Measurements from ENCODE around the gene NAA16. TPM values are rescaled to one million over a fixed set of nuclear protein-coding genes. Genes with fewer than 3 reads are reported as not detected.

NAA16 gene
- 48.4 and 51.1 TPM in 2 replicates for total RNA-seq
- long read RNA-seq, partial matches to known transcripts, result 55 of 119 reads
- long read RNA-seq, other reads (novel, unspliced or antisense), result 60 of 119 reads

GRCh38 chr13:41310963-41311405 lies at the start of gene NAA16:
Gene NAA16, plus strand, starts transcription at chr13:41311267. Its CDS starts 262 bp downstream, at chr13:41311529.
- Mint-ChIP-seq H3K9me3 (ENCODE audit: low read depth) (no peaks in the 10 kb centered on the region), H3K4me3 (ENCODE audit: low read depth) (peak within 1 kb of the TSS; percentile 95), H3K4me1 (ENCODE audit: low read depth) (peaks cover 23% of the 10 kb centered on the region), H3K36me3 (ENCODE audit: insufficient read depth) (peaks cover 2% of the 10 kb centered on the region), H3K27me3 (no peaks in the 10 kb centered on the region), H3K27ac (peak within 1 kb of the TSS; percentile 97)
- no peak for TF ChIP-seq CTCF (IDR thresholded peaks at IDR 0.05; ENCODE audit: unreplicated experiment)
- peak; percentile 96 for DNase-seq (ENCODE audit: low spot score, unreplicated experiment)

- H3K4me1 Mint-ChIP-seq (ENCODE audit: low read depth), result peaks cover 10% of the 10 kb centered on the region
- H3K36me3 Mint-ChIP-seq (ENCODE audit: insufficient read depth), result peaks cover 13% of the 10 kb centered on the region
Observed at GRCh38 chr13:41263261-41263971, 47.7 kb upstream of the NAA16 start, which contains the start of gene MTRF1. Gene MTRF1, minus strand, starts transcription at chr13:41263576. Its CDS starts 2,669 bp downstream, at chr13:41260907.

GRCh38 chr13:41267106-41267505 lies 44.0 kb upstream of the NAA16 start:
- TF ChIP-seq CTCF (IDR thresholded peaks at IDR 0.05; ENCODE audit: unreplicated experiment), result no peak
- Mint-ChIP-seq H3K27ac (no peak overlapping the region), H3K9me3 (ENCODE audit: low read depth) (peaks cover 18% of the 10 kb centered on the region), H3K4me1 (ENCODE audit: low read depth) (peaks cover 10% of the 10 kb centered on the region), H3K4me3 (ENCODE audit: low read depth) (no peak overlapping the region), H3K36me3 (ENCODE audit: insufficient read depth) (peaks cover 8% of the 10 kb centered on the region), H3K27me3 (no peaks in the 10 kb centered on the region)
- no peak for DNase-seq (ENCODE audit: low spot score, unreplicated experiment)

More at GRCh38 chr13:41263261-41263971, 47.7 kb upstream of the NAA16 start, which contains the start of gene MTRF1:
- Mint-ChIP-seq H3K4me3 (ENCODE audit: low read depth) (peak within 1 kb of the TSS; percentile 100), H3K27ac (peak within 1 kb of the TSS; percentile 92), H3K27me3 (no peaks in the 10 kb centered on the region), H3K9me3 (ENCODE audit: low read depth) (peaks cover 9% of the 10 kb centered on the region)
- peak; percentile 19 for DNase-seq (ENCODE audit: low spot score, unreplicated experiment)
- no peak for TF ChIP-seq CTCF (IDR thresholded peaks at IDR 0.05; ENCODE audit: unreplicated experiment)

- DNase-seq (ENCODE audit: low spot score, unreplicated experiment), result no peak
- no peak for TF ChIP-seq CTCF (IDR thresholded peaks at IDR 0.05; ENCODE audit: unreplicated experiment)
- Mint-ChIP-seq H3K27me3 (no peaks in the 10 kb centered on the region), H3K4me3 (ENCODE audit: low read depth) (no peak overlapping the region), H3K27ac (no peak overlapping the region), H3K4me1 (ENCODE audit: low read depth) (no peaks in the 10 kb centered on the region), H3K36me3 (ENCODE audit: insufficient read depth) (peaks cover 9% of the 10 kb centered on the region), H3K9me3 (ENCODE audit: low read depth) (peaks cover 21% of the 10 kb centered on the region)
Observed at GRCh38 chr13:41268764-41269163, 42.3 kb upstream of the NAA16 start.

GRCh38 chr13:41271456-41272285 lies 39.4 kb upstream of the NAA16 start:
- Mint-ChIP-seq H3K27me3 (no peaks in the 10 kb centered on the region), H3K4me1 (ENCODE audit: low read depth) (no peaks in the 10 kb centered on the region), H3K27ac (no peak overlapping the region), H3K9me3 (ENCODE audit: low read depth) (peaks cover 17% of the 10 kb centered on the region), H3K4me3 (ENCODE audit: low read depth) (no peak overlapping the region), H3K36me3 (ENCODE audit: insufficient read depth) (peaks cover 9% of the 10 kb centered on the region)
- DNase-seq (ENCODE audit: low spot score, unreplicated experiment), result no peak
- TF ChIP-seq CTCF (IDR thresholded peaks at IDR 0.05; ENCODE audit: unreplicated experiment), result no peak

Data from progenitor cell of endocrine pancreas (in vitro differentiated cells).